GM12878 (cell line): ENCODE results near the gene RABEP2. TPM values are rescaled to one million over a fixed set of nuclear protein-coding genes. Genes with fewer than 3 reads are reported as not detected.

Experiments used
- ASH2L ChIP-seq: fragments of 300-600, 200-600 bp; sonication (generic); IDR thresholded peaks from 2 replicates; pipeline ENCODE4 v1.6.1; 2017; ENCODE audit warnings: low read depth, mild to moderate bottlenecking, borderline replicate concordance
- ATF7 ChIP-seq: fragments of 450-650 bp; IDR thresholded peaks from 2 replicates; pipeline ENCODE4 v1.6.1; 2016; ENCODE audit warnings: low read depth, mild to moderate bottlenecking
- CBX3 ChIP-seq: fragments of 200-600 bp; sonication (generic); IDR thresholded peaks from 2 replicates; pipeline ENCODE4 v1.6.1; 2016; ENCODE audit warnings: low read depth, borderline replicate concordance
- DPF2 ChIP-seq: fragments of 450-650 bp; IDR thresholded peaks from 2 replicates; pipeline ENCODE4 v1.6.1; 2017; ENCODE audit warnings: mild to moderate bottlenecking
- ETV6 ChIP-seq, 2 experiments: fragments of 450-650 bp in 1 of 2; IDR thresholded peaks in 1 of 2; conservative IDR thresholded peaks in 1 of 2; 2 replicates each; pipeline ENCODE4 v1.6.1; 2014; ENCODE audit warnings: antibody characterized with exemption in 1 of 2, borderline replicate concordance in 1 of 2, low read depth in 1 of 2, mild to moderate bottlenecking in 1 of 2, moderate library complexity in 1 of 2
- GABPA ChIP-seq: IDR thresholded peaks from 2 replicates; pipeline ENCODE4 v1.6.1; 2014; ENCODE audit warnings: antibody characterized with exemption, low read depth, mild to moderate bottlenecking, inconsistent platforms
- KAT2A ChIP-seq: conservative IDR thresholded peaks from 2 replicates; pipeline ENCODE4 v1.6.1; 2011; ENCODE audit warnings: low read depth, low read length; ENCODE audit not compliant: control insufficient read depth
- KLF5 ChIP-seq: fragments of 450-650 bp; IDR thresholded peaks from 2 replicates; pipeline ENCODE4 v1.6.1; 2014; ENCODE audit warnings: mild to moderate bottlenecking; ENCODE audit not compliant: partially characterized antibody
- MYC ChIP-seq: IDR thresholded peaks from 2 replicates; pipeline ENCODE4 v1.6.1; 2011; ENCODE audit warnings: mild to moderate bottlenecking, low read length, moderate library complexity, inconsistent platforms; ENCODE audit not compliant: insufficient read depth, insufficient replicate concordance, insufficient read length, severe bottlenecking
- NFXL1 ChIP-seq: fragments of 450-650 bp; IDR thresholded peaks from 2 replicates; pipeline ENCODE4 v1.6.1; 2017; ENCODE audit warnings: antibody characterized with exemption, mild to moderate bottlenecking, borderline replicate concordance
- PAX5 ChIP-seq: IDR thresholded peaks from 2 replicates; pipeline ENCODE4 v1.6.1; 2011; ENCODE audit warnings: low read depth, low read length, borderline replicate concordance
- PML ChIP-seq: IDR thresholded peaks from 2 replicates; pipeline ENCODE4 v1.6.1; 2012; ENCODE audit warnings: low read length, inconsistent platforms
- POLR2A ChIP-seq: IDR thresholded peaks from 2 replicates; pipeline ENCODE4 v1.6.1; 2011; ENCODE audit warnings: low read depth, mild to moderate bottlenecking, low read length
- RB1 ChIP-seq: fragments of 450-650 bp; formaldehyde crosslinking; IDR thresholded peaks from 2 replicates; pipeline ENCODE4 v1.6.1; 2017; ENCODE audit warnings: mild to moderate bottlenecking, borderline replicate concordance
- RELB ChIP-seq: fragments of 450-650 bp; IDR thresholded peaks from 2 replicates; pipeline ENCODE4 v1.6.1; 2017; ENCODE audit warnings: low read depth, mild to moderate bottlenecking, moderate library complexity
- SIN3A ChIP-seq: IDR thresholded peaks from 2 replicates; pipeline ENCODE4 v1.6.1; 2012; ENCODE audit warnings: low read depth, low read length, improper control_type of control experiment
- SMAD1 ChIP-seq: fragments of 450-650 bp; IDR thresholded peaks from 2 replicates; pipeline ENCODE4 v1.6.1; 2018; ENCODE audit warnings: mild to moderate bottlenecking, low read depth; ENCODE audit not compliant: partially characterized antibody
- SMC3 ChIP-seq: IDR thresholded peaks from 2 replicates; pipeline ENCODE4 v1.6.1; 2011; ENCODE audit warnings: low read length, improper control_type of control experiment, borderline replicate concordance
- SREBF2 ChIP-seq: IDR thresholded peaks from 2 replicates; pipeline ENCODE4 v1.6.1; 2012; ENCODE audit warnings: mild to moderate bottlenecking, low read length
- STAT3 ChIP-seq: IDR thresholded peaks from 2 replicates; pipeline ENCODE4 v1.6.1; 2011; ENCODE audit warnings: low read depth, low read length, improper control_type of control experiment
- TAF1 ChIP-seq: IDR thresholded peaks from 2 replicates; pipeline ENCODE4 v1.6.1; 2011; ENCODE audit warnings: mild to moderate bottlenecking, low read depth, low read length, borderline replicate concordance
- YY1 ChIP-seq: IDR thresholded peaks from 2 replicates; pipeline ENCODE4 v1.6.1; 2011; ENCODE audit warnings: low read depth, mild to moderate bottlenecking, low read length
- ZSCAN29 ChIP-seq: fragments of 450-650 bp; IDR thresholded peaks from 2 replicates; pipeline ENCODE4 v1.6.1; 2017; ENCODE audit warnings: mild to moderate bottlenecking, moderate library complexity
- polyA plus RNA-seq, 11 experiments: library from polyadenylated mRNA; depleted of rRNA in 4 of 11; unstranded in 6 of 11; stranded (reverse) in 5 of 11; fragments of >200 nt; fragmentation: Nextera tagmentation in 4 of 11; fragmentation: Illumina TruSeq in 1 of 11; extraction: Ambion mirVana in 4 of 11; extraction: Trizol in 1 of 11; gene quantifications; 1 replicate in 1 of 11; 2 replicates in 10 of 11; pipeline versions ENCODE4 v1.2.1 to v1.2.3, GENCODE V29; 2011 to 2016; ENCODE audit warnings: inconsistent platforms in 2 of 11, missing spikeins in 2 of 11, low read depth in 1 of 11
- total RNA-seq, 4 experiments: library from RNA; depleted of rRNA in 3 of 4; stranded (reverse); fragments of >200 nt in 3 of 4; fragmentation: Illumina TruSeq in 1 of 4; extraction: Trizol in 1 of 4; gene quantifications; 2 replicates each; pipeline versions ENCODE4 v1.2.1 to v1.2.3, GENCODE V29; 2013 to 2021
- TF ChIP-seq, protein P1 (sequence below): fragments of 450-650 bp; IDR thresholded peaks from 2 replicates; pipeline ENCODE4 v1.6.1; 2017; ENCODE audit warnings: antibody characterized with exemption, mild to moderate bottlenecking, moderate library complexity
- TF ChIP-seq, protein P2 (sequence below): fragments of 150-350 bp; IDR thresholded peaks from 2 replicates; pipeline ENCODE4 v1.6.1; 2014; ENCODE audit warnings: mild to moderate bottlenecking, low read depth, low read length

RABEP2 gene
- total and polyA plus RNA-seq, 10 of the 15 experiments (the other 5 are each of a cell fraction or from before 2014, with no cell fraction given), result 0.47 to 33.2 (median 18.6) TPM

DNA sequence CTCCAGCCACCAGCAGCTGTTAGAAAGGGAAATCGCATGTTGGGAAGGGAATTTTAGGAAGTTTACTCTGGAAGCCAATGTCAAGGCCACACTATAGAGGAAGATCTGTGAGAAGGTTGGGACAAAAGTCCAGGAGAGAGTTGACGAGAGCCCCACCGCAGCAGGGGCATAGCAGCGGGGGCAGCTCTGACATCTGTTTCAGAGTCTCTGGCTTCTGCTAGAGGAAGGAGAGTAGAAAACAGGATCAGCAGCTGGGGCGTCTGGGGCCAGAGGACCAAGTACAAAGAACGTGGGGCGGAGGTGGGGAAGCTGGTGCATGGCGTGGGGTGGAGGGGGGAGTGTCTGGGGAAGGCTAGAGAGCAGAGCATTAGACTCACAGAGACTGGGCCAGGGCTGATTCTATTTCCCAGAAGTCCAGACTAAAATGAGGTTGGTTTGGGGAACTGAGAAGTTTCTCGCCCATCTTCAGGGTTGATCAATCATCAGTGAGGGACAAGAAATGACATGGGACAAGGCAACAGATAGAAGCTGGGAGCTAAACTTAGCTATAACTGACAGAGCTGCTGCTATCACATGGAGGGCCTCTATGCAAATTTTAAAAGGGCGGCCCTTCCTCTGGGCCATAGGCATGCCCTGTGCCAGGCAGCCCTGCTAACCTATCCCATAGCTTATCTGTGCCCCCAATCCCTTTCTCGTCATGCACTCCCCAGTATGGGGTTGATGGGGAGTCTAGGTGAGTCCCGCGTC, 1.2 kb downstream of the RABEP2 start (continued):
- TF ChIP-seq, protein P1, sequence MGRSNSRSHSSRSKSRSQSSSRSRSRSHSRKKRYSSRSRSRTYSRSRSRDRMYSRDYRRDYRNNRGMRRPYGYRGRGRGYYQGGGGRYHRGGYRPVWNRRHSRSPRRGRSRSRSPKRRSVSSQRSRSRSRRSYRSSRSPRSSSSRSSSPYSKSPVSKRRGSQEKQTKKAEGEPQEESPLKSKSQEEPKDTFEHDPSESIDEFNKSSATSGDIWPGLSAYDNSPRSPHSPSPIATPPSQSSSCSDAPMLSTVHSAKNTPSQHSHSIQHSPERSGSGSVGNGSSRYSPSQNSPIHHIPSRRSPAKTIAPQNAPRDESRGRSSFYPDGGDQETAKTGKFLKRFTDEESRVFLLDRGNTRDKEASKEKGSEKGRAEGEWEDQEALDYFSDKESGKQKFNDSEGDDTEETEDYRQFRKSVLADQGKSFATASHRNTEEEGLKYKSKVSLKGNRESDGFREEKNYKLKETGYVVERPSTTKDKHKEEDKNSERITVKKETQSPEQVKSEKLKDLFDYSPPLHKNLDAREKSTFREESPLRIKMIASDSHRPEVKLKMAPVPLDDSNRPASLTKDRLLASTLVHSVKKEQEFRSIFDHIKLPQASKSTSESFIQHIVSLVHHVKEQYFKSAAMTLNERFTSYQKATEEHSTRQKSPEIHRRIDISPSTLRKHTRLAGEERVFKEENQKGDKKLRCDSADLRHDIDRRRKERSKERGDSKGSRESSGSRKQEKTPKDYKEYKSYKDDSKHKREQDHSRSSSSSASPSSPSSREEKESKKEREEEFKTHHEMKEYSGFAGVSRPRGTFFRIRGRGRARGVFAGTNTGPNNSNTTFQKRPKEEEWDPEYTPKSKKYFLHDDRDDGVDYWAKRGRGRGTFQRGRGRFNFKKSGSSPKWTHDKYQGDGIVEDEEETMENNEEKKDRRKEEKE, result no peak
- TF ChIP-seq PAX5 (no peak; the same call in 1 of the 2 replicates), SREBF2 (no peak), POLR2A (no peak), RELB (peak; percentile 76; the same call in 1 of the 2 replicates), YY1 (no peak; the same call in 1 of the 2 replicates), TAF1 (peak; percentile 18; the same call in 1 of the 2 replicates), DPF2 (peak; percentile 66; the same call in 1 of the 2 replicates), CBX3 (no peak), RB1 (no peak), GABPA (no peak), KAT2A (no peak), MYC (no peak), ASH2L (no peak), SMAD1 (peak; percentile 17), KLF5 (no peak), SMC3 (peak; percentile 19; the same call in 1 of the 2 replicates), NFXL1 (no peak), ATF7 (peak; percentile 69; the same call in 1 of the 2 replicates), PML (no peak; the same call in 1 of the 2 replicates), SIN3A (peak; percentile 78), STAT3 (0 out of 2 replicates have a peak, but pooled peaks have one; percentile 58), ETV6 (conservative IDR thresholded peaks at IDR 0.05 in 1 of 2, IDR thresholded peaks at IDR 0.05 in 1 of 2; ENCODE audit: borderline replicate concordance in 1 of 2, low read depth in 1 of 2) (no peak), ZSCAN29 (no peak)
- TF ChIP-seq, protein P2, sequence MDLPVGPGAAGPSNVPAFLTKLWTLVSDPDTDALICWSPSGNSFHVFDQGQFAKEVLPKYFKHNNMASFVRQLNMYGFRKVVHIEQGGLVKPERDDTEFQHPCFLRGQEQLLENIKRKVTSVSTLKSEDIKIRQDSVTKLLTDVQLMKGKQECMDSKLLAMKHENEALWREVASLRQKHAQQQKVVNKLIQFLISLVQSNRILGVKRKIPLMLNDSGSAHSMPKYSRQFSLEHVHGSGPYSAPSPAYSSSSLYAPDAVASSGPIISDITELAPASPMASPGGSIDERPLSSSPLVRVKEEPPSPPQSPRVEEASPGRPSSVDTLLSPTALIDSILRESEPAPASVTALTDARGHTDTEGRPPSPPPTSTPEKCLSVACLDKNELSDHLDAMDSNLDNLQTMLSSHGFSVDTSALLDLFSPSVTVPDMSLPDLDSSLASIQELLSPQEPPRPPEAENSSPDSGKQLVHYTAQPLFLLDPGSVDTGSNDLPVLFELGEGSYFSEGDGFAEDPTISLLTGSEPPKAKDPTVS, result no peak
